Pancreas (tissue), 10 donors: Measurements from ENCODE around the gene VPS26C. TPM values are rescaled to one million over a fixed set of nuclear protein-coding genes. Genes with fewer than 3 reads are reported as not detected.
"Not testable (repeated sequence)": the region's sequence is repeated elsewhere in the genome, so short reads cannot be mapped to it uniquely, and the experiment has no call there.

Experiments used
- ATAC-seq, 4 donors: fragments of 200-7000 bp; cut with Tn5 transposase; one replicate each; pipeline versions ENCODE4 v1.8.0 to v1.9.1; 2020; ENCODE audit warnings: mild to moderate bottlenecking in 4 of 4, moderate library complexity in 4 of 4
- DNase-seq, 6 donors: peaks; one replicate each; pipeline ENCODE4 v3.0.0-alpha.2; 2020
- FAIRE-seq: peaks from 2 replicates; lab custom pipeline; 2012; peaks lifted over from hg19 to GRCh38; lab: Jason Lieb, UNC
- H3K27ac ChIP-seq, 4 donors: fragments of 200-600 bp; sonication (generic); 1 replicate in 3 of 4; 2 replicates in 1 of 4; pipeline versions ENCODE4 v1.5.0 to v1.8.0; 2020
- H3K27me3 ChIP-seq, 4 donors: fragments of 200-600 bp; one replicate each; pipeline ENCODE4 v1.8.0; 2021
- H3K36me3 ChIP-seq, 3 donors: fragments of 200-600 bp; sonication (generic) in 1 of 3; one replicate each; pipeline versions ENCODE4 v1.5.0 to v1.8.0; 2020 to 2021
- H3K4me1 ChIP-seq, 3 donors: fragments of 200-600 bp; one replicate each; pipeline ENCODE4 v1.8.0; 2021
- H3K4me3 ChIP-seq, 4 donors: fragments of 200-600 bp; sonication (generic) in 2 of 4; one replicate each; pipeline versions ENCODE4 v1.5.0 to v1.8.0; 2020 to 2021
- H3K9me3 ChIP-seq, 4 donors: fragments of 200-600 bp; one replicate each; pipeline ENCODE4 v1.8.0; 2021
- WGBS, 2 donors: extraction: QIAGEN DNeasy Blood & Tissue Kit; methylation state at CpG; one replicate each; pipeline ENCODE4 v1.1.7; 2013; 5-methylcytosine and 5-hydroxymethylcytosine counted together
- intact Hi-C, 3 donors: fragments of 100-400 bp; cut with DNase I; formaldehyde crosslinking; loops; one replicate each; pipeline versions ENCODE4 v1.11.1 to v1.14.2; 2022
- polyA plus RNA-seq, 2 donors: library from polyadenylated mRNA; stranded (reverse); fragments of 200-250 nt; gene quantifications; one replicate each; pipeline ENCODE4 v1.2.3, GENCODE V29; 2013
- total RNA-seq, 6 donors: library from RNA; stranded (reverse); fragmentation: NEBNext Ultra II Directional in 4 of 6; extraction: Animal tissue kit (Norgen Biotek cat#: 25700) in 4 of 6; gene quantifications; one replicate each; pipeline versions ENCODE4 v1.2.1 to v1.2.4, GENCODE V29; 2021 to 2023
- TF ChIP-seq, protein P1 (sequence below), 4 donors: fragments of 200-600 bp; sonication (generic) in 3 of 4; IDR thresholded peaks; one replicate each; pipeline versions ENCODE4 v1.5.0 to v1.8.0; 2021; ENCODE audit warnings: antibody characterized with exemption in 4 of 4
- donor health status: healthy with polysubstance abuse.
- donor health status: DM: no; HTN: no; CAD: no; lungs with moderate emphysema.
- donor health status: DM: no; HTN: no; CAD: no.
- donor health status: control.
- donor health status: control.
- donor health status: Bipolar disorder and iron deficiency.
- donor health status: DM: yes; HTN: yes; CAD: no.
- donor health status: DM: no; HTN: no; CAD: no.
- donor health status: DM: no; HTN: no; CAD: no.
- donor health status: DM: yes; HTN: yes; CAD: no.

VPS26C gene
- total and polyA plus RNA-seq, 8 donors: 8.5 to 29.9 (median 21.0) TPM

DNA sequence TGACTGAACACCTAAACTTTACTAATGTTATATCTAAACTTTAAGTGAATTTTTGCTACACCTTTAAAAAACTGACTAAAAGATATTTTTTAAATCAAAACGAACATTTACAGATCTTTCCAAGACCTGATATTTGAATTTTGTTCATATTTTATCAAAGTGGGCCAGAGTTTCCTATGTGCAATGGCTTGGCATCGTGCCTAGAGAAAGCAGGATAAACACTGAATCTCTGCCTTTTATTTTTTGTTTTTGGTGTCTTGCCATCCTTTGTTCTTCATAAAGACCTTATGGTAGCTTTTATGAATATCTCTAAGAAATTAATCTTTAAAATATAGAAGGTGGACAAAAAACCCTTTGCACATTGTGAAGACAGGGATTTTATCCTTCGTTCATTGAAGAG is 25.8 kb upstream of the VPS26C start:
- Histone ChIP-seq H3K4me3 (no peak overlapping the region), H3K27ac (no peak overlapping the region), H3K4me1 (no peaks in the 10 kb centered on the region), H3K27me3 (no peaks in the 10 kb centered on the region), H3K36me3 (no peaks in the 10 kb centered on the region), H3K9me3 (no peaks in the 10 kb centered on the region)
- no peak for FAIRE-seq
- 58 to 64% methylated on average over 3 of the region's 3 CpGs for WGBS, 2 donors
- TF ChIP-seq, protein P1, sequence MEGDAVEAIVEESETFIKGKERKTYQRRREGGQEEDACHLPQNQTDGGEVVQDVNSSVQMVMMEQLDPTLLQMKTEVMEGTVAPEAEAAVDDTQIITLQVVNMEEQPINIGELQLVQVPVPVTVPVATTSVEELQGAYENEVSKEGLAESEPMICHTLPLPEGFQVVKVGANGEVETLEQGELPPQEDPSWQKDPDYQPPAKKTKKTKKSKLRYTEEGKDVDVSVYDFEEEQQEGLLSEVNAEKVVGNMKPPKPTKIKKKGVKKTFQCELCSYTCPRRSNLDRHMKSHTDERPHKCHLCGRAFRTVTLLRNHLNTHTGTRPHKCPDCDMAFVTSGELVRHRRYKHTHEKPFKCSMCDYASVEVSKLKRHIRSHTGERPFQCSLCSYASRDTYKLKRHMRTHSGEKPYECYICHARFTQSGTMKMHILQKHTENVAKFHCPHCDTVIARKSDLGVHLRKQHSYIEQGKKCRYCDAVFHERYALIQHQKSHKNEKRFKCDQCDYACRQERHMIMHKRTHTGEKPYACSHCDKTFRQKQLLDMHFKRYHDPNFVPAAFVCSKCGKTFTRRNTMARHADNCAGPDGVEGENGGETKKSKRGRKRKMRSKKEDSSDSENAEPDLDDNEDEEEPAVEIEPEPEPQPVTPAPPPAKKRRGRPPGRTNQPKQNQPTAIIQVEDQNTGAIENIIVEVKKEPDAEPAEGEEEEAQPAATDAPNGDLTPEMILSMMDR (IDR thresholded peaks at IDR 0.05): no peak
- no peak for ATAC-seq
- intact Hi-C loops: no loop called here
- no peak for DNase-seq

DNA sequence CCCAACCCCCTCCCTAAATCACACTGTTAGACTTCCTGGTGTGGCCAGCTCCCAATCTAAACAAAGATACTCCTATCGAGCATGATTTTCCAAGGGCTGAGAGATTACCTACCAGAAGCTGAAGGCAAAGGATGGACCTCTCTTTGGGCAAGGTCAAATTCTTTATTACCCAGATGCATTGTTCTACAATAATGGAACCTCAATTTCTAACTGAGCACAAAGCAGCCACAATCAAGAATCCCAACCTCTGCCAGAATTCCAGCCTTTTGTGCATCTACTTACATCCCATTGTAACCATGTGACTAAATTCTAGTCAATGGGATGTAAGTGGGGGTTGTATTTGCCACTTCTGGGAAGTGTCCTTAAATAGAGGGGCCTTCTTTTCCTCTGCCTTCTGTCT is 24.9 kb upstream of the VPS26C start:
- TF ChIP-seq, protein P1 (IDR thresholded peaks at IDR 0.05): no peak
- no peak for FAIRE-seq
- Histone ChIP-seq H3K4me1 (no peaks in the 10 kb centered on the region), H3K9me3 (no peaks in the 10 kb centered on the region), H3K27ac (no peak overlapping the region), H3K4me3 (no peak overlapping the region), H3K27me3 (no peaks in the 10 kb centered on the region), H3K36me3 (no peaks in the 10 kb centered on the region)
- intact Hi-C loops: no loop called here
- WGBS, 2 donors: 12 to 19% methylated on average over 1 of the region's 1 CpG
- no peak for DNase-seq
- ATAC-seq: no peak

DNA sequence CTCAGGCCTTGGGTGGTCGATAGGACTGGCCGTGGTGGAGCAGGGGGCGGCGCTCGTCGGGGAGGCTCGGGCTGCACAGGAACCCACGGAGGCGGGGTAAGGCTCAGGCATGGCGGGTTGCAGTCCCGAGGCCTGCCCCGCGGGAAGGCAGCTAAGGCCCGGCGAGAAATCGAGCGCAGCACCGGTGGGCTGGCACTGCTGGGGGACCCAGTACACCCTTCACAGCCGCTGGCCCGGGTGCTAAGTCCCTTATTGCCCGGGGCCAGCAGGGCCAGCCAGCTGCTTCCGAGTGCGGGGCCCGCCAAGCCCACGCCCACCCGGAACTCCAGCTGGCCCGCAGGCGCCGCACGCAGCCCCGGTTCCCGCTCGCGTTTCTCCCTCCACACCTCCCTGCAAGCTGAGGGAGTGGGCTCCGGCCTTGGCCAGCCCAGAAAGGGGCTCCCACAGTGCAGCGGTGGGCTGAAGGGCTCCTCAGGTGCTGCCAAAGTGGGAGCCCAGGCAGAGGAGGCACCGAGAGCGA is 16.1 kb upstream of the VPS26C start:
- H3K4me1 ChIP-seq, FAIRE-seq, H3K9me3 ChIP-seq, H3K4me3 ChIP-seq, ATAC-seq, DNase-seq, H3K27me3 ChIP-seq, H3K36me3 ChIP-seq, intact Hi-C loops, H3K27ac ChIP-seq: not testable (repeated sequence)
- 94 to 97% methylated on average over 24 to 38 of the region's 38 CpGs for WGBS, 2 donors

DNA sequence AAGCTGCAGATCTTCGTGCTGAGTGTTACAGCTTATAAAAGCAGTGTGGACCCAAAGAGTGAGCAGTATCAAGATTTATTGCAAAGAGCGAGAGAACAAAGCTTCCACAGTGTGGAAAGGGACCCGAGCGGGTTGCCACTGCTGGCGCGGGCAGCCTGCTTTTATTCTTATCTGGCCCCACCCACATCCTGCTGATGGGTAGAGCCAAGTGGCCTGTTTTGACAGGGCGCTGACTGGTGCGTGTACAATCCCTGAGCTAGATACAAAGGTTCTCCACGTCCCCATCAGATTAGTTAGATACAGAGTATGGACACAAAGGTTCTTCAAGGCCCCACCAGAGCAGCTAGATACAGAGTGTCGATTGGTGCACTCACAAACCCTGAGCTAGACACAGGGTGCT is 15.5 kb upstream of the VPS26C start:
- intact Hi-C loops, H3K4me3 ChIP-seq, H3K27ac ChIP-seq, H3K4me1 ChIP-seq, H3K27me3 ChIP-seq, H3K9me3 ChIP-seq, H3K36me3 ChIP-seq, ATAC-seq, DNase-seq, FAIRE-seq: not testable (repeated sequence)
- WGBS, 2 donors: 74 to 81% methylated on average over 9 to 10 of the region's 10 CpGs

DNA sequence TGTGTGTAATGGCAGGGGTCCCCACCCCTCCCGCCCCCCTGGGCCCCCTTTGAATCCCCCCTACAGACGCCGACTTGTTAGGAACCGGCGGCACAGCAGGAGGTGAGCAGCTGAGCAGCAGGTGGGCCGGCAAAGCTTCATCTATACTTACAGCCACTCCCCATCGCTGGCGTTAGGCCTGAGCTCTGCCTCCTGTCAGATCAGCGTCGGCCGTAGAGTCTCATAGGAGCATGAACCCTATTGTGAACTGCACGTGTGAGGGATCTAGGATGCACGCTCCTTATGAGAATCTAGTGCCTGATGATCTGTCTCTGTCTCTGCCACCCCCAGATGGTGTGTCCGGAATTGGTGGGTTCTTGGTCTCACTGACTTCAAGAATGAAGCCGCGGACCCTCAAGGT is 14.9 kb upstream of the VPS26C start:
- WGBS, 2 donors: 22 to 38% methylated on average over 16 of the region's 16 CpGs
- Histone ChIP-seq H3K4me3 (no peak overlapping the region), H3K27me3 (no peaks in the 10 kb centered on the region), H3K36me3 (no peaks in the 10 kb centered on the region), H3K27ac (no peak overlapping the region), H3K4me1 (no peaks in the 10 kb centered on the region), H3K9me3 (no peaks in the 10 kb centered on the region)
- TF ChIP-seq, protein P1 (IDR thresholded peaks at IDR 0.05): no peak
- DNase-seq (no peak), ATAC-seq (no peak), FAIRE-seq (no peak)
- intact Hi-C loops: no loop called here

DNA sequence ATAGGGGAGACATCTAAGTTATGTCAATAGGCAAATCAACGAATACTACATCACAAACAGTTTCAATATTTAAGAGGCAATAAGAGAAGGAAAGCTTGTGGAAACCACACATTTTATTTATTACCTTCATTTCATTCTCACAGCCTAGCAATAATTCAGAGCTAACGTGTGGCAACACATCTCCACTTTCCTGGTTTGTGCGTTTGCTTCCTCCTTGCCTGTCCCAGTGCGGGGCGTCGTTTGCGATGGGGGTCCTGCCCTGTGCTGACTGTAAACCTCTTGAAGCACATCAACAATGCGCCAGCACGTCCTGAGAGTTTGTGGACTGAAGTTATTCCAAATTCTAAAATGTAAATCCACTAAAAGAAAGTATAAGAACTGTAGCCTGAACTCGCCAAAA is 14.4 kb upstream of the VPS26C start:
- intact Hi-C loops: no loop called here
- Histone ChIP-seq H3K4me3 (no peak overlapping the region), H3K36me3 (no peaks in the 10 kb centered on the region), H3K27me3 (no peaks in the 10 kb centered on the region), H3K9me3 (no peaks in the 10 kb centered on the region), H3K27ac (no peak overlapping the region), H3K4me1 (no peaks in the 10 kb centered on the region)
- TF ChIP-seq, protein P1 (IDR thresholded peaks at IDR 0.05): no peak
- DNase-seq (no peak), FAIRE-seq (no peak), ATAC-seq (no peak)
- 39 to 48% methylated on average over 10 of the region's 10 CpGs for WGBS, 2 donors

DNA sequence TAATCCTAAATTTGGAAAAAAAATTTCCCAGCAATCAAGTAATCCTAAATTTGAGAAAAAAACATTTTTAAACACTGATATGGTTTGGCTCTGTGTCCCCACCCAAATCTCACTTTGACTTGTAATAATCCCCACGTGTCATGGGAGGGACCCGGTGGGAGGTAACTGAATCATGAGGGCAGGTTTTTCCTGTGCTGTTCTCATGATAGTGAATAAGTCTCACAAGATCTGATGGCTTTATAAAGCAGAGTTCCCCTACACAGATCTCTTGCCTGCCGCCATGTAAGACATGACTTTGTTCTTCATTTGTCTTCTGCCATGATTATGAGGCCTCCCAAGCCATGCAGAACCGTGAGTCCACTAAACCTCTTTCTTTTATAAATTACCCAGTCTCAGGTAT is 12.1 kb upstream of the VPS26C start:
- not testable (repeated sequence) for DNase-seq, FAIRE-seq
- WGBS, 2 donors: 87 to 89% methylated on average over 4 of the region's 4 CpGs

More for the DNA sequence above, 12.1 kb upstream of the VPS26C start:
- H3K4me1 ChIP-seq, H3K27me3 ChIP-seq, ATAC-seq, intact Hi-C loops, H3K36me3 ChIP-seq, H3K9me3 ChIP-seq, H3K4me3 ChIP-seq, H3K27ac ChIP-seq: not testable (repeated sequence)
